GM19023 (cell line): ENCODE data around the gene KCNJ12.
"Not testable (repeated sequence)": the region's sequence is repeated elsewhere in the genome, so short reads cannot be mapped to it uniquely, and the experiment has no call there.

Experiments used
- ATAC-seq: cut with Tn5 transposase; IDR thresholded peaks from one replicate; pipeline ENCODE4 v1.9.1; 2021; ENCODE audit warnings: mild to moderate bottlenecking, moderate library complexity; ENCODE audit not compliant: unreplicated experiment

Gene KCNJ12

GRCh38 chr17:21404956-21405731 is 29.0 kb downstream of the KCNJ12 start:
- not testable (repeated sequence) for ATAC-seq

- not testable (repeated sequence) for ATAC-seq
Measured at GRCh38 chr17:21405904-21406400, 29.8 kb downstream of the KCNJ12 start.

GRCh38 chr17:21406616-21407404 is 30.7 kb downstream of the KCNJ12 start:
- not testable (repeated sequence) for ATAC-seq

- not testable (repeated sequence) for ATAC-seq
Measured at GRCh38 chr17:21407752-21408151, 31.6 kb downstream of the KCNJ12 start.

GRCh38 chr17:21408224-21408623 is 32.1 kb downstream of the KCNJ12 start:
- not testable (repeated sequence) for ATAC-seq

- not testable (repeated sequence) for ATAC-seq
Measured at GRCh38 chr17:21408766-21409300, 32.7 kb downstream of the KCNJ12 start.

GRCh38 chr17:21409388-21409787 is 33.2 kb downstream of the KCNJ12 start:
- not testable (repeated sequence) for ATAC-seq

- ATAC-seq: not testable (repeated sequence)
Measured at GRCh38 chr17:21409971-21410370, 33.8 kb downstream of the KCNJ12 start.

GRCh38 chr17:21410371-21410770 is 34.2 kb downstream of the KCNJ12 start:
- not testable (repeated sequence) for ATAC-seq

- not testable (repeated sequence) for ATAC-seq
Measured at GRCh38 chr17:21410906-21411678, 34.9 kb downstream of the KCNJ12 start.

GRCh38 chr17:21411679-21412205 is 35.6 kb downstream of the KCNJ12 start:
- not testable (repeated sequence) for ATAC-seq

- ATAC-seq: not testable (repeated sequence)
Measured at GRCh38 chr17:21412207-21412681, 36.1 kb downstream of the KCNJ12 start.

- not testable (repeated sequence) for ATAC-seq
Measured at GRCh38 chr17:21413570-21414279, 37.6 kb downstream of the KCNJ12 start.

- ATAC-seq: not testable (repeated sequence)
Measured at GRCh38 chr17:21414616-21415015, 38.5 kb downstream of the KCNJ12 start.

GRCh38 chr17:21415166-21415990 is 39.2 kb downstream of the KCNJ12 start:
- not testable (repeated sequence) for ATAC-seq

GRCh38 chr17:21416471-21416981 is 40.4 kb downstream of the KCNJ12 start:
- ATAC-seq: not testable (repeated sequence)

- not testable (repeated sequence) for ATAC-seq
Measured at GRCh38 chr17:21417349-21417748, 41.2 kb downstream of the KCNJ12 start.

GRCh38 chr17:21417921-21418320 is 41.8 kb downstream of the KCNJ12 start:
- no peak for ATAC-seq
